ENCODE data around the gene RAD9B. TPM values are rescaled to one million over a fixed set of nuclear protein-coding genes. Genes with fewer than 3 reads are reported as not detected.
"Not testable (repeated sequence)": the region's sequence is repeated elsewhere in the genome, so short reads cannot be mapped to it uniquely, and the experiment has no call there.

Gene RAD9B
- polyA plus RNA-seq, 2 of the 4 experiments (the other 2 are of a cell fraction): 0.18 to 0.66 TPM

DNA sequence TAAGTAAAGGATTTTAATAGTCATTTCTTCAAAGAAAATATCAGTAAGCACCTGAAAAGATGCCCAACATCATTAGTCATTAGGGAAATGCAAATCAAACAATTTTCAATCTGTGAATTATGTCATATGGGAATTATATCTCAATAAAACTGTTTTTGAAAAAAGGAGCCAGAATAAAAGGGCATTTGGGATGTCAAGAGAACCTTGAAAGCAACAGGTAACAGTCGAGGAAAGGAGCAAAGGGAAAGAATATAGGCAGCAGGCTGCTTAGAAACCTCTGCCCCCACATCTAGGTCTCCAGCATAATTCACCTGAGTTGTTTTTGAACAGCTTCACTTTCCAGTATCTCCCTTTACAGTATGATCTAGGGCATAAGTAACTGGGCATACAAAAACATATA, 12.2 kb downstream of the RAD9B start:
- H3K27ac ChIP-seq: no peak overlapping the region
- H3K4me2 ChIP-seq: no peak overlapping the region
- ChIA-PET POLR2A (no interaction called here), CTCF (interaction anchor here (1.1 to 10.1 kb wide), 6 partner anchors 25 to 529 kb away, joined by 3 to 184 read pairs (median 8); partner anchors contain the start of genes FAM216A and GPN3)
- no peak for FAIRE-seq
- WGBS (ENCODE audit: missing lambda C conversion rate): 22% methylated on average over 1 of the region's 1 CpG
- ATAC-seq: no peak
- TF ChIP-seq EHF (CRISPR knock-in tag; IDR thresholded peaks at IDR 0.05) (no peak), MYC (IDR thresholded peaks at IDR 0.05; ENCODE audit: borderline replicate concordance, low read length) (no peak), KDM5A (IDR thresholded peaks at IDR 0.05) (no peak), ELK1 (IDR thresholded peaks at IDR 0.05; ENCODE audit: low read depth, low read length) (no peak), BCL3 (IDR thresholded peaks at IDR 0.05) (no peak), ZFP36 (IDR thresholded peaks at IDR 0.05; ENCODE audit: borderline replicate concordance, partially characterized antibody) (no peak), HOXA7 (CRISPR knock-in tag; IDR thresholded peaks at IDR 0.05) (no peak), HEYL (CRISPR knock-in tag; IDR thresholded peaks at IDR 0.05) (no peak), EP300 (IDR thresholded peaks at IDR 0.05) (no peak), GATA3 (IDR thresholded peaks at IDR 0.05; ENCODE audit: borderline replicate concordance) (no peak), SMC3 (IDR thresholded peaks at IDR 0.05) (no peak), CHD4 (IDR thresholded peaks at IDR 0.05; ENCODE audit: borderline replicate concordance) (no peak), RARB (CRISPR knock-in tag; IDR thresholded peaks at IDR 0.05) (no peak), HES2 (IDR thresholded peaks at IDR 0.05) (no peak), ATOH8 (CRISPR knock-in tag; IDR thresholded peaks at IDR 0.05; ENCODE audit: low read depth) (no peak), POLR2AphosphoS2 (conservative IDR thresholded peaks at IDR 0.05; ENCODE audit: low read length) (no peak), TP53 (CRISPR knock-in tag; IDR thresholded peaks at IDR 0.05) (no peak)
- TF ChIP-seq, protein P1, sequence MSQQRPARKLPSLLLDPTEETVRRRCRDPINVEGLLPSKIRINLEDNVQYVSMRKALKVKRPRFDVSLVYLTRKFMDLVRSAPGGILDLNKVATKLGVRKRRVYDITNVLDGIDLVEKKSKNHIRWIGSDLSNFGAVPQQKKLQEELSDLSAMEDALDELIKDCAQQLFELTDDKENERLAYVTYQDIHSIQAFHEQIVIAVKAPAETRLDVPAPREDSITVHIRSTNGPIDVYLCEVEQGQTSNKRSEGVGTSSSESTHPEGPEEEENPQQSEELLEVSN (IDR thresholded peaks at IDR 0.05; ENCODE audit: borderline replicate concordance, low read depth): no peak
- TF ChIP-seq, protein P2, sequence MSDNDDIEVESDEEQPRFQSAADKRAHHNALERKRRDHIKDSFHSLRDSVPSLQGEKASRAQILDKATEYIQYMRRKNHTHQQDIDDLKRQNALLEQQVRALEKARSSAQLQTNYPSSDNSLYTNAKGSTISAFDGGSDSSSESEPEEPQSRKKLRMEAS (IDR thresholded peaks at IDR 0.05): no peak
- DNase-seq (ENCODE audit: low read depth in 1 of 2, low spot score in 1 of 2): no peak
- H3K4me3 ChIP-seq: no peak overlapping the region
- no peaks in the 10 kb centered on the region for H3K9me3 ChIP-seq
- H3K4me1 ChIP-seq: no peaks in the 10 kb centered on the region

DNA sequence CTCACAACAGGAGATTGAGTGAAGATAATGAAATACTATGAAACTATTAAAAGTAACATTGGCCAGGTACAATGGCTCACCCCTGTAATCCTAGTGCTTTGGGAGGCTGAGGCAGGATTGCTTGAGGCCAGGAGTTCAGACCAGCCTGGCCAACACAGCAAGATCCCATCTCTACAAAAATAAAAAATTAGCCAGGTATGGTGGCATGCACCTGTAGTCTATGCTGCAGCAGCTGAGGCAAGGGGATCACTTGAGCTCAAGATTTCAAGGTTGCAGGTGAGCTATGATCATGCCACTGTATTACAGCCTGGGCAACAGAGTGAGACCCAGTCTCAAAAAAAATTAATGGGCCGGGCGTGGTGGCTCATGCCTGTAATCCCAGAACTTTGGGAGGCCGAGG, 14.9 kb downstream of the RAD9B start:
- Histone ChIP-seq H3K4me2 (no peak overlapping the region), H3K9me3 (no peaks in the 10 kb centered on the region), H3K4me1 (no peaks in the 10 kb centered on the region), H3K4me3 (no peak overlapping the region), H3K27ac (no peak overlapping the region)
- DNase-seq (ENCODE audit: low read depth in 1 of 2, low spot score in 1 of 2): no peak
- WGBS (ENCODE audit: missing lambda C conversion rate): 58% methylated on average over 3 of the region's 3 CpGs
- POLR2A ChIA-PET: no interaction called here
- CTCF ChIA-PET: interaction anchor here (1.0 to 3.1 kb wide), 4 partner anchors 9 to 48 kb away, joined by 3 to 7 read pairs (median 4); partner anchors contain the start of gene FAM216A
- TF ChIP-seq FOXS1 (CRISPR knock-in tag; IDR thresholded peaks at IDR 0.05): no peak
- no peak for TF ChIP-seq MYC (IDR thresholded peaks at IDR 0.05; ENCODE audit: borderline replicate concordance, low read length)
- TF ChIP-seq RFX5 (IDR thresholded peaks at IDR 0.05): no peak
- no peak for TF ChIP-seq NFE2L2 (conservative IDR thresholded peaks at IDR 0.05; ENCODE audit: low read length)
- TF ChIP-seq CHD2 (IDR thresholded peaks at IDR 0.05; ENCODE audit: low read length, partially characterized antibody): no peak
- ATAC-seq: no peak
- no peak for FAIRE-seq

GRCh38 chr12:110518014-110518413, 15.9 kb downstream of the RAD9B start:
- H3K4me1 ChIP-seq; FAIRE-seq; POLR2A ChIA-PET; DNase-seq (ENCODE audit: low read depth in 1 of 2, low spot score in 1 of 2); H3K9me3 ChIP-seq; H3K4me2 ChIP-seq; ATAC-seq; H3K4me3 ChIP-seq; H3K27ac ChIP-seq: not testable (repeated sequence)
- WGBS (ENCODE audit: missing lambda C conversion rate): 76% methylated on average over 8 of the region's 8 CpGs
- CTCF ChIA-PET: interaction anchor here (0.6 to 3.1 kb wide), 6 partner anchors 10 to 84 kb away, joined by 3 to 10 read pairs (median 5); partner anchors contain the start of gene FAM216A

- H3K4me3 ChIP-seq; H3K4me1 ChIP-seq; POLR2A ChIA-PET; ATAC-seq; H3K27ac ChIP-seq; H3K9me3 ChIP-seq; H3K4me2 ChIP-seq; FAIRE-seq; DNase-seq (ENCODE audit: low read depth in 1 of 2, low spot score in 1 of 2): not testable (repeated sequence)
- WGBS (ENCODE audit: missing lambda C conversion rate): 93% methylated on average over 11 of the region's 11 CpGs
- CTCF ChIA-PET: interaction anchor here (0.7 to 2.0 kb wide), 3 partner anchors 11 to 391 kb away, joined by 3 to 5 read pairs (median 3); no protein-coding TSS in a partner anchor
These were observed 19.0 kb downstream of the RAD9B start for GRCh38 chr12:110520876-110521712.
